GM12878 (cell line): Measurements from ENCODE around the gene C1QL1. TPM values are rescaled to one million over a fixed set of nuclear protein-coding genes. Genes with fewer than 3 reads are reported as not detected.

Experiments
- ATAC-seq: fragments of 200-7000 bp; cut with Tn5 transposase; 3 replicates; pipeline ENCODE4 v1.9.1; 2020; ENCODE audit warnings: mild to moderate bottlenecking, moderate library complexity
- BruUV-seq: library from RNA; stranded (reverse); fragments of 400-500 nt; replicated peaks from 2 replicates; lab custom pipeline; 2021; lab: Mats Ljungman, UMichigan
- CTCF ChIA-PET: fragments of 300-600 bp; sonication (Branson Sonifier 250); formaldehyde crosslinking; extraction: SDS; loops from one replicate; lab custom pipeline; 2021; ENCODE audit warnings: inconsistent platforms; lab: Yijun Ruan, JAX
- POLR2A ChIA-PET: fragments of 350-600 bp; formaldehyde crosslinking; extraction: SDS; loops from one replicate; lab custom pipeline; 2021; ENCODE audit warnings: inconsistent platforms; lab: Charles Lee
- RAD21 ChIA-PET: fragments of 300-600 bp; sonication (Branson Sonifier 250); formaldehyde crosslinking; loops from one replicate; lab custom pipeline; 2023; ENCODE audit warnings: antibody characterized with exemption; ENCODE audit not compliant: unreplicated experiment; lab: Charles Lee
- SMC1A ChIA-PET: fragments of 300-600 bp; sonication (Branson Sonifier 250); formaldehyde crosslinking; loops from one replicate; lab custom pipeline; 2023; ENCODE audit not compliant: unreplicated experiment, uncharacterized antibody; lab: Charles Lee
- DNase-seq: peaks from one replicate; pipeline ENCODE4 v3.0.0-alpha.2; 2011; ENCODE audit warnings: low read depth, low spot score
- FAIRE-seq: peaks from 3 replicates; lab custom pipeline; 2011; peaks lifted over from hg19 to GRCh38; lab: Jason Lieb, UNC
- H2AFZ ChIP-seq: 2 replicates; pipeline ENCODE4 v1.6.0; 2011; ENCODE audit warnings: low read depth, low read length, control low read depth; ENCODE audit not compliant: control insufficient read depth
- H3K27ac ChIP-seq: 2 replicates; pipeline ENCODE4 v1.5.1; 2011; ENCODE audit warnings: control low read depth; ENCODE audit not compliant: control insufficient read depth, insufficient read depth
- H3K27me3 ChIP-seq, 2 experiments: replicated peaks in 1 of 2; 2 replicates each; pipeline versions ENCODE4 v1.6.0 to v1.6.1; 2011; ENCODE audit warnings: low read length in 1 of 2; ENCODE audit not compliant: control insufficient read depth in 2 of 2, insufficient read depth in 2 of 2
- H3K36me3 ChIP-seq, 2 experiments: 2 replicates each; pipeline ENCODE4 v1.5.1; 2011; ENCODE audit warnings: low read length in 1 of 2; ENCODE audit not compliant: control insufficient read depth in 2 of 2, insufficient read depth in 2 of 2
- H3K4me1 ChIP-seq: 2 replicates; pipeline ENCODE4 v1.6.1; 2011; ENCODE audit warnings: mild to moderate bottlenecking, low read length, moderate library complexity, mixed read lengths; ENCODE audit not compliant: control insufficient read depth, insufficient read depth
- H3K4me2 ChIP-seq: 2 replicates; pipeline ENCODE4 v1.6.0; 2011; ENCODE audit warnings: control low read depth; ENCODE audit not compliant: control insufficient read depth, insufficient read depth
- H3K4me3 ChIP-seq: fragments of 200-600 bp; sonication (generic); 2 replicates; pipeline ENCODE4 v1.5.1; 2016
- H3K79me2 ChIP-seq: 2 replicates; pipeline ENCODE4 v1.6.0; 2011; ENCODE audit warnings: low read length; ENCODE audit not compliant: control insufficient read depth, insufficient read depth
- H3K9ac ChIP-seq: 2 replicates; pipeline ENCODE4 v1.8.0; 2011; ENCODE audit warnings: low read length, control low read depth, mixed read lengths; ENCODE audit not compliant: control insufficient read depth, insufficient read depth
- H3K9me3 ChIP-seq: replicated peaks from 3 replicates; pipeline ENCODE4 v1.5.1; 2011; ENCODE audit warnings: mild to moderate bottlenecking, low read length; ENCODE audit not compliant: control insufficient read depth, insufficient read depth
- H4K20me1 ChIP-seq: 2 replicates; pipeline ENCODE4 v1.6.0; 2011; ENCODE audit not compliant: control insufficient read depth, insufficient read depth
- POLR2A ChIP-seq: IDR thresholded peaks from 2 replicates; pipeline ENCODE4 v1.6.1; 2011; ENCODE audit warnings: low read depth, mild to moderate bottlenecking, low read length
- RAD21 ChIP-seq: IDR thresholded peaks from 2 replicates; pipeline ENCODE4 v1.6.1; 2011; ENCODE audit warnings: mild to moderate bottlenecking, low read depth, low read length, moderate library complexity; ENCODE audit not compliant: insufficient read depth
- ZBTB40 ChIP-seq: fragments of 450-650 bp; IDR thresholded peaks from 2 replicates; pipeline ENCODE4 v1.6.1; 2016; ENCODE audit warnings: mild to moderate bottlenecking, moderate library complexity, borderline replicate concordance
- WGBS: methylation state at CpG from one replicate; pipeline ENCODE4 v1.1.6; 2016; ENCODE audit warnings: low lambda C conversion rate; ENCODE audit not compliant: insufficient replicate concordance, insufficient coverage; ENCODE audit errors: missing lambda C conversion rate; 5-methylcytosine and 5-hydroxymethylcytosine counted together
- in situ Hi-C: fragments of 300-500 bp; cut with MboI; formaldehyde crosslinking; loops from 9 replicates; pipeline ENCODE4 v1.14.3; 2018; ENCODE audit warnings: mixed read lengths
- intact Hi-C: fragments of 100-400 bp; cut with micrococcal nuclease; formaldehyde crosslinking; loops from one replicate; pipeline ENCODE4 v1.14.2; 2022; ENCODE audit not compliant: unreplicated experiment
- polyA plus RNA-seq, 11 experiments: library from polyadenylated mRNA; depleted of rRNA in 4 of 11; unstranded in 6 of 11; stranded (reverse) in 5 of 11; fragments of >200 nt; fragmentation: Nextera tagmentation in 4 of 11; fragmentation: Illumina TruSeq in 1 of 11; extraction: Ambion mirVana in 4 of 11; extraction: Trizol in 1 of 11; gene quantifications; 1 replicate in 1 of 11; 2 replicates in 10 of 11; pipeline versions ENCODE4 v1.2.1 to v1.2.3, GENCODE V29; 2011 to 2016; ENCODE audit warnings: inconsistent platforms in 2 of 11, missing spikeins in 2 of 11, low read depth in 1 of 11
- total RNA-seq, 4 experiments: library from RNA; depleted of rRNA in 3 of 4; stranded (reverse); fragments of >200 nt in 3 of 4; fragmentation: Illumina TruSeq in 1 of 4; extraction: Trizol in 1 of 4; gene quantifications; 2 replicates each; pipeline versions ENCODE4 v1.2.1 to v1.2.3, GENCODE V29; 2013 to 2021
- TF ChIP-seq, protein P1 (sequence below), 3 experiments: IDR thresholded peaks in 2 of 3; conservative IDR thresholded peaks in 1 of 3; 2 replicates each; pipeline ENCODE4 v1.5.1; 2011; ENCODE audit warnings: low read depth in 3 of 3, low read length in 3 of 3, mild to moderate bottlenecking in 3 of 3, control low read depth in 2 of 3, moderate library complexity in 2 of 3, inconsistent platforms in 1 of 3, mixed read lengths in 1 of 3; ENCODE audit not compliant: control insufficient read depth in 2 of 3, insufficient read depth in 1 of 3; ENCODE audit errors: extremely low read depth in 1 of 3

The C1QL1 gene
- total and polyA plus RNA-seq, 10 of the 15 experiments (the other 5 are each of a cell fraction or from before 2014, with no cell fraction given), result not detected

- Histone ChIP-seq H3K9me3 (no peaks in the 10 kb centered on the region), H3K79me2 (no peaks in the 10 kb centered on the region), H3K4me3 (no peak overlapping the region), H3K9ac (no peak overlapping the region), H2AFZ (no peak overlapping the region), H3K27me3 (peaks cover 0 to 6% of the 10 kb centered on the region in 2 experiments; a peak in 3 of 4 replicates), H3K36me3 (no peaks in the 10 kb centered on the region), H4K20me1 (no peaks in the 10 kb centered on the region; the same call in 1 of the 2 replicates), H3K27ac (no peak overlapping the region), H3K4me1 (peaks cover 17% of the 10 kb centered on the region), H3K4me2 (no peak overlapping the region)
- intact Hi-C loops (loop anchor here (5.0 kb wide), 1 partner anchor 80 kb away; no protein-coding TSS in a partner anchor), in situ Hi-C loops (no loop called here)
- no TSS peak for BruUV-seq
- ChIA-PET POLR2A (no interaction called here), RAD21 (interaction anchor here (1.0 to 7.9 kb wide), 2 partner anchors 34 to 97 kb away, joined by 3 to 82 read pairs; no protein-coding TSS in a partner anchor), CTCF (interaction anchor here (0.6 to 9.5 kb wide), 9 partner anchors 32 to 266 kb away, joined by 3 to 156 read pairs (median 4); partner anchors contain the start of gene ACBD4), SMC1A (interaction anchor here (0.6 kb wide), 1 partner anchor 83 kb away, joined by 3 read pairs; no protein-coding TSS in a partner anchor)
- TF ChIP-seq, protein P1, sequence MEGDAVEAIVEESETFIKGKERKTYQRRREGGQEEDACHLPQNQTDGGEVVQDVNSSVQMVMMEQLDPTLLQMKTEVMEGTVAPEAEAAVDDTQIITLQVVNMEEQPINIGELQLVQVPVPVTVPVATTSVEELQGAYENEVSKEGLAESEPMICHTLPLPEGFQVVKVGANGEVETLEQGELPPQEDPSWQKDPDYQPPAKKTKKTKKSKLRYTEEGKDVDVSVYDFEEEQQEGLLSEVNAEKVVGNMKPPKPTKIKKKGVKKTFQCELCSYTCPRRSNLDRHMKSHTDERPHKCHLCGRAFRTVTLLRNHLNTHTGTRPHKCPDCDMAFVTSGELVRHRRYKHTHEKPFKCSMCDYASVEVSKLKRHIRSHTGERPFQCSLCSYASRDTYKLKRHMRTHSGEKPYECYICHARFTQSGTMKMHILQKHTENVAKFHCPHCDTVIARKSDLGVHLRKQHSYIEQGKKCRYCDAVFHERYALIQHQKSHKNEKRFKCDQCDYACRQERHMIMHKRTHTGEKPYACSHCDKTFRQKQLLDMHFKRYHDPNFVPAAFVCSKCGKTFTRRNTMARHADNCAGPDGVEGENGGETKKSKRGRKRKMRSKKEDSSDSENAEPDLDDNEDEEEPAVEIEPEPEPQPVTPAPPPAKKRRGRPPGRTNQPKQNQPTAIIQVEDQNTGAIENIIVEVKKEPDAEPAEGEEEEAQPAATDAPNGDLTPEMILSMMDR (IDR thresholded peaks at IDR 0.05 in 2 of 3, conservative IDR thresholded peaks at IDR 0.05 in 1 of 3; ENCODE audit: control insufficient read depth in 2 of 3, extremely low read depth in 1 of 3, insufficient read depth in 1 of 3, low read depth in 3 of 3, low read length in 3 of 3), result peak; percentile 36 to 61 (median 40); a peak in 5 of 6 replicates
- TF ChIP-seq ZBTB40 (no peak), RAD21 (peak; percentile 41), POLR2A (no peak)
- WGBS, result 49% methylated on average over 5 of the region's 5 CpGs
- ATAC-seq, result peak; percentile 33; the same call in 2 of the 3 replicates
- no peak for DNase-seq
- FAIRE-seq, result no peak
These were observed 48.7 kb upstream of the C1QL1 start for GRCh38 chr17:45016823-45017222.
